ENCODE data around the gene MAP4K1.
"Not testable (repeated sequence)": the region's sequence is repeated elsewhere in the genome, so short reads cannot be mapped to it uniquely, and the experiment has no call there.

MAP4K1 gene

DNA sequence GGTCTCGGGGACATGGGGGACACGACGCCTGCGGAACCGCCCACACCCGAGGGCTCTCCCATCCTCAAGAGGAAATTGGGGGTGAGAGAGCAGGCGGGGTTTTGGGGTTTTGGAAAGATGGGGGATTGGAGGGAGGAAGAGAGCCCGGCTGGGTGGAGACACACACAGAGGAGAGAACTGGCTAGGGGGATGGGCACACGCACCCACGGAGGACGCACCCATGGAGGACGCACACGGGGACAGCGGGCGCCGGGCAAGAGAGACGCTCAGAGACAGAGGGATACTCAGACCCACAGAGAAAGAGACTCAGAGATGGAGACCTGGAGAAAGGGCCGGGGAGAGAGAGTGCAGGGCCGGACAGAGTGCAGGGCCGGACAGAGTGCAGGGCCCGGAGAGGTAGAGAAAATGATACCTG is 52.1 kb downstream of the MAP4K1 start:
- FAIRE-seq: no peak

DNA sequence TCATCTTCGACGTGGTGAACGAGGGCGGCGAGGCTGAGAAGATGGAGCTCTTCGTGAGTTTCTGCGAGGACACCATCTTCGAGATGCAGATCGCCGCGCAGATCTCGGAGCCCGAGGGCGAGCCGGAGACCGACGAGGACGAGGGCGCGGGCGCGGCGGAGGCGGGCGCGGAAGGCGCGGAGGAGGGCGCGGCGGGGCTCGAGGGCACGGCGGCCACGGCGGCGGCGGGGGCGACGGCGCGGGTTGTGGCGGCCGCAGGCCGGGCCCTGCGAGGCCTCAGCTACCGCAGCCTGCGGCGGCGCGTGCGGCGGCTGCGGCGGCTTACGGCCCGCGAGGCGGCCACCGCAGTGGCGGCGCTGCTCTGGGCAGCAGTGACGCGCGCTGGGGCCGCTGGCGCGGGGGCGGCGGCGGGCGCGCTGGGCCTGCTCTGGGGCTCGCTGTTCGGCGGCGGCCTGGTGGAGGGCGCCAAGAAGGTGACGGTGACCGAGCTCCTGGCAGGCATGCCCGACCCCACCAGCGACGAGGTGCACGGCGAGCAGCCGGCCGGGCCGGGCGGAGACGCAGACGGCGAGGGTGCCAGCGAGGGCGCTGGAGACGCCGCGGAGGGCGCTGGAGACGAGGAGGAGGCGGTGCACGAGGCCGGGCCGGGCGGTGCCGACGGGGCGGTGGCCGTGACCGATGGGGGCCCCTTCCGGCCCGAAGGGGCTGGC is 52.6 kb downstream of the MAP4K1 start:
- FAIRE-seq: no peak

DNA sequence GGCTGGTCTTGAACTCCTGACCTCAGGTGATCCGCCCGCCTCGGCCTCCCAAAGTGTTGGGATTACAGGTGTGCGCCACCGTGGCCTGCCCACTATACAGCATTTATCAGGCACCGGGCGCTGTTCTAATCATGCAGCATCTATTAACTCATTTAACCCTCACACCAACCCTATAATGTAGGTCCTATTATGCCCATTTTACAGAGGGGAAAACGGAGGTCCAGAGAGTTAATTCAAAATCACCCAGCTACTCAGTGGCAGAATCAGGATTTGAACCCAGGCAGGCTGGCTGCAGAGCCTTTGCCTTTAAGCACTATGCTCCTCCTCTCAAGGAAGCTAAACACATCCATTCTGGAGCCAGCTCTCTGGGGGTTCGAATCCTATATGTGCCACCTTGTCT is 54.3 kb downstream of the MAP4K1 start:
- FAIRE-seq: no peak

DNA sequence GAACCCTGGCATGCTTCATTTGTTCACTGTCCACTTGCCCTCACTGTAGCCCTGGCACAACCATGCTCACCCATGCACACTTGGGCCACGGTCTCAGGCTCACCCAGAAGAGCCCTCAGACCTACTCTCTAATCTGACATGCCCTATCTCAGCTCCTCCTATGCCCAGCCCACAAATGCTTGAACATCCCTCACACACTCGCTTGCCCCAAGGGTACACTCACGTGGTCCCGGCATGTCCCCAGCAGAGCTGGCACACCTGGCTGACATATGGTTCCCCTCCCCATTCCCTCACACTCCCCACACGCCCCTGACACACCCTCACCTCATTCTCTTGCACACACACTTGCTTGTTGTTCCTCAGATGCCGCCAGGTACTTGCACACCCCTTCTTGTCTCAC is 55.7 kb downstream of the MAP4K1 start:
- FAIRE-seq: no peak

DNA sequence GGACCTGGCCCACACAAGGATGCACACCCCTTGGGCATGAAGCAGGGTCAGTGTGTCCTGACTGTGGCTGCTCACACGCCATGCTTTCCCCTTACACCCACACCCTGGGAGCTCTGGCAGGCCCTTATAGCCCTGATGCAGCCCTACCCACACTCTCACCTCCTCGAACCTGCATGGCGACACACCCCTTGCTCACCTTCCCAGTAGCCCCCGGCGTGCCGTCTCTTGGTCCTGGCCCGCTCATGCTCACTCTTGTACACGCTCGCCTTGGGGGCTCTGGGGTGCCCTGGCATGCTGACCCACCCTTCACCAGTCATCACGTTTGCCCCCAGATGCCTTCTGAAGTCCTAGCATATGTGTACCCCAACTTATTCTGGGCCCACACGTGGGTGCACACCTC is 56.1 kb downstream of the MAP4K1 start:
- no peak for FAIRE-seq

DNA sequence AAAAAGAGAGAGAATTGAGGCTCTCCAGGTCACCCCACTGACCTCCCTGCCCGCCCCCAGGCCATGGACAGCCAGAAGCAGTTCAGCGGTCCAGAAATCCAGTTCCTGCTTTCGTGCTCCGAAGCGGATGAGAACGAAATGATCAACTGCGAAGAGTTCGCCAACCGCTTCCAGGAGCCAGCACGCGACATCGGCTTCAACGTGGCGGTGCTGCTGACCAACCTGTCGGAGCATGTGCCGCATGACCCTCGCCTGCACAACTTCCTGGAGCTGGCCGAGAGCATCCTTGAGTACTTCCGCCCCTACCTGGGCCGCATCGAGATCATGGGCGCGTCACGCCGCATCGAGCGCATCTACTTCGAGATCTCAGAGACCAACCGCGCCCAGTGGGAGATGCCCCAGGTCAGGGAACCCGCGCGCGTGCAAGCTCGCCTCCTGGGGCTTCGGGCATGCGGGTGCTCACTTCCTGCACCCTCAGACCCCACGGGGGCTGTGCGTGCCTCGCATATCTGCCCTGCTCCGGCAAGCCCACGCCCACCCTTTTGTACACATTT is 56.6 kb downstream of the MAP4K1 start:
- no peak for FAIRE-seq

DNA sequence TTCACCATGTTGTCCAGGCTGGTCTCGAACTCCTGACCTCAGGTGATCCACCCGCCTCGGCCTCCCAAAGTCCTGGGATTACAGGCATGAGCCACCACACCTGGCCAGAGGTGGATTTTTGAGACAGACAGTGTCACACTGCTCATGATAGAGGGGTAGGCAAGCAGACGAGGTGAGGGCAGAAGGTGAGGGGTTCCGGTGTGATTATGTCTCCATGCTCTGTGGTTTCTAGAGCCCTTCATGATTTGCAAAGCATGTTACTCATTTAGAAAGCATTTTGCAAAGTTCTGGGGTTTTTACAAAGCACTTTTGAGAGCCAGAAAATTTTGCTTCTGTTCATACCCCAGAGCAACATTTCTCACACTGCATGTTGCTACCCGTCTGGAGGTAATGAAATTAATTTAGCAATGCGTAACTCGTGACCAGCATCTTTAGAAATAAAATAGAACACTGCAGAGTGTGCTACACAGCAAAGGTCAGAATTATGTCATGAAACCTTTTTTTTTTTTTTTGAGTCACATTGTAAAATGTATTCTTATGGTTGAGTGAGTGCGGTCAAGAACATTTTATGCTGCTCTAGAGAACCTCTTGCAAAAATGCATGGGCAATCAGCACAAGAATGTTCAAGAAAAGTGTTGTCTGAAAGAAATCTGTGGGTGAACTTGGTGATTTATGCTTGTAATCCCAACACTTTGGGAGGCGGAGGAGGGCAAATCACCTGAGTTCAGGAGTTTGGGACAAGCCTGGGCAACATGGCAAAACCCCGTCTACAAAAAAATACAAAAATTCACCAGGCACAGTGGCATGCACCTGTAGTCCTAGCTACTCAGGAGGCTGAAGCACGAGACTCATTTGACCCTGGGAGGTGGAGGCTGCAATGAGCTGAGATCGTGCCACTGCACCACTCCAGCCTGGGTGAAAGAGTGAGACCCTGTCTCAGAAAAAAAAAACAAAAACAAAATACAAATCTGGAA is 58.0 kb downstream of the MAP4K1 start:
- no peak for FAIRE-seq

DNA sequence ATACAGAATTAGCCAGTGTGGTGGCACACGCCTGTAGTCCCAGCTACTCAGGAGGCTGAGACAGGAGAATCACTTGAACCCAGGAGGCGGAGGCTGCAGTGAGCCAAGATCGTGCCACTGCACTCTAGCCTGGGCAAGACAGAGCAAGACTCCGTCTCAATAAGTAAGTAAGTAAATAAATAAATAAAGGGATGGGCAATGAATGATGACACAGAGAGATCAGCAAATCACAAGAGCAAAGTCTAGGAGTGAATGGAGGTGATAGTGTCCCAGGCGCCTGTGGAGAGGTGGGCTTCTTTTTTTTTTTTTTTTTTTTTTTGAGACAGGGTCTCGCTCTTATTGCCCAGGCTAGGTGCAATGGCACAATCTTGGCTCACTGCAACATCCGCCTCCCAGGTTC is 58.8 kb downstream of the MAP4K1 start:
- FAIRE-seq: not testable (repeated sequence)

DNA sequence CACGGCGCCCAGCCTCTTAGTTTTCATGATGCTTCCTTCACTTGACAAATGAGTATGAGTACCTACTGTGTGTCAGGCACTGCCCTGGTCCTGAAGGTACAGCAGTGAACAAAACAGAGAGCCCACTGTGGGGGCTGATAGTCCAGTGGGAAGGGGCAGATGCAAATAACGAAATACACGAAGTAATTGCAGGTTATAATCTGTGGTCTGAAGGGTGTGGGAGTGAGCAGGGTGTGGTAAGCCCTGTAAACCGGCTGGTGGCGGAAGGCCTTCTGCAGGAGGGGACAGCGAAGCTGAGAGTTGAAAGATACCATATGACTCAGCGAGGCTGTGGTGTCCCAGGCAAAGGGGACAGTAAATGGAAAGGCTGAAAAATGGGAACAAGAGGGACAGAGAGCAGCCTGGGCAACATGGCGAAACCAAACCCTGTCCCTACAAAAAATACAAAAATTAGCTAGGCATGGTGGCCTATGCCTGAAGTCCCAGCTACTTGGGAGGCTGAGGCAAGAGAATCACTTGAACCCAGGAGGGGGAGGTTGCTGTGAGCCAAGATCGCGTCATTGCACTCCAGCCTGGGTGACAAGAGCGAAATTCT is 60.5 kb downstream of the MAP4K1 start:
- no peak for FAIRE-seq

DNA sequence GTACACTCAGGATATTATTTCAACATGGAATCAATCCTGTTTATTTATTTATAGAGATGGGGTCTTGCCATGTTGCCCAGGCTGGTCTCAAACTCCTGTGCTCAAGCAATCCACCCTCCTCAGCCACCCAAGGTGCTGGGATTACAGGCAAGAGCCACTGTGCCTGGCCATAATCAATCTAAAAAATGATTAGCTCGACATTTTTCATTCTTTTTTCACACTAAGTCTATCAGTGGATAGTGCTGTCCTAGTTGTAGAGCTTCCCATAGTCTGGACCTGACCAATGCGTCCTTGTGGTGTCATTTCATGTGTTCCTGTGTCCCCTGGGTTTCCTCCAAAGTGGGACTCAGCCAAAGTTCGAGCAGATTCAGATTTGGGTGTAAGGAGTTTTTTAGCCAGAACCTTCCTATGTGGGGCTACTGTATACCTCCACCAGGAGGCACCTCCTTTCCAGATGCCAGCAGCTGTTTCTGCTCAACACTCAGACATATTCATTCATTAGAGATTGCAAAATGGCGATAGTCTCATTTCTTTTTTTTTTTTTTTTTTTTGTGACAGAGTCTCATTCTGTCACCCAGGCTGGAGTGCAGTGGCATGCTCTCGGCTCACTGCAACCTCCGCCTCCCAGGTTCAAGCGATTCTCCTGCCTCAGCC is 61.1 kb downstream of the MAP4K1 start:
- no peak for FAIRE-seq

DNA sequence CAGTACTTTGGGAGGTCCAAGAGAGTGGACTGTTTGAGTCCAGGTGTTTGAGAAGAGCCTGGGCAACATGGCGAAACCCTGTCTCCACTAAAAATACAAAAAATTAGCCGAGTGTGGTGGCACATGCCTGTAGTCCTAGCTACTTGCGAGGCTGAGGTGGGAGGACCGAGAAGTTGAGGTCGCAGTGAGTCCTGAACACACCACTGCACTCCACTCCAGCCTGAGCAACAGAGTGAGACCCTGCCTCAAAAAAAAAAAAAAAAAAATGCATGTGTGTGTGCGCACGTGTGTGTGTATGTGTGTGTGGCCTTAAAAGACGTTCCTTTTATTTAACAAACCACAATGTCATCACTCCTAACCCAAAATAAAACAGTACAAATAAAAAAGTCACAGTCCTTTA is 62.6 kb downstream of the MAP4K1 start:
- FAIRE-seq: no peak

DNA sequence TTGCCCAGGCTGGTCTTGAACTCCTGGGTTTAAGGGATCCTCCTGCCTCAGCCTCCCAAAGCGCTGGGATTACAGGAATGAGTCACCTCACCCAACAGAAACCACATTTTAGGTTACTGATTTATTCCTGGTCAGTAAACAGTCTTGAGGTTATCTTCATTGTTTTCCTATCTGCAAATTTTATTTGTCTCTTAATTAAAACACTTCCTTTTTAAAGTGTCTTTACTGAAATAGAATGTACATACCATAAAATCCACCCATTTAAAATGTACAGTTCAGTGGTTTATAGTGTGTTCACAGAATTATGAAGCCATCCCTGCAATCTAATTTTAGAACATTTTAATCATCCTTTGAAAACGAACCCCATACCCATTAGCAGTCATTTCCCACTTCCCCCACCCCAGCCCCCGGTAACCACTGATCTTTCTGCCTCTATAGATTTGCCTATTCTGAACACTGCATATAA is 63.0 kb downstream of the MAP4K1 start:
- no peak for FAIRE-seq

DNA sequence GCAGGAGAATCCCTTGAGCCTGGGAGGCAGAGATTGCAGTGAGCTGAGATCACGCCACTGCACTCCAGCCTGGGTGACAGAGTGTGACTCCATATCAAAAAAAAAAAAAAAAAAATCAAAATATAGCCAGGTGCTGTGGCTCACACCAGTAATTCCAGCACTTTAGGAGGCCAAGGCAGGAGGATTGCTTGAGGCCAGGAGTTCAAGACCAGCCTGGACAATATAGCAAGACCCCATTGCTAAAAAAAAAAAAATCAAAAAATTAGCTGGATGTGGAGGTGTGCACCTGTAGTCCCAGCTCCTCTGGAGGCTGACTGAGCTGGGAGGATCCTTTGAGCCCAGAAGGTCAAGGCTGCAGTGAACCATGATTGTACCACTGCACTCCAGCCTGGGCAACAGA is 64.5 kb downstream of the MAP4K1 start:
- FAIRE-seq: not testable (repeated sequence)

DNA sequence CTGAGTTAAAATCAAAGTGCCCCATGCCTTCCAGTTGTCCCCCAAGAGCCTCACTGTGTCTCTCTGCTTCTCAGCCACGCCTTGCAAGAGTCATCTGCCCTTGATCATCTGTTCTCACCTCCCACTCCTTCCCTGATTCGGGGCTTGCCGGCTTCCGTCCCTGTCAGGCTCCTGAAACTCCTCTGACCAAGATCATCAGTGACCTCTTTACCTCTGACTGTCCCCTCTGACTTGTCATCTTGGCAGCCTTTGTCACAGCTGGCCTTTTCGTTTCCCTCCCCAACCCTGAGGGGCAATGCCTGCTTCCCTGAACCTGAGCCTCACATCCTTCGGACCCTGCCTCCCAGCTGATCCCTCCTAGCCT is 66.3 kb downstream of the MAP4K1 start:
- no peak for FAIRE-seq

DNA sequence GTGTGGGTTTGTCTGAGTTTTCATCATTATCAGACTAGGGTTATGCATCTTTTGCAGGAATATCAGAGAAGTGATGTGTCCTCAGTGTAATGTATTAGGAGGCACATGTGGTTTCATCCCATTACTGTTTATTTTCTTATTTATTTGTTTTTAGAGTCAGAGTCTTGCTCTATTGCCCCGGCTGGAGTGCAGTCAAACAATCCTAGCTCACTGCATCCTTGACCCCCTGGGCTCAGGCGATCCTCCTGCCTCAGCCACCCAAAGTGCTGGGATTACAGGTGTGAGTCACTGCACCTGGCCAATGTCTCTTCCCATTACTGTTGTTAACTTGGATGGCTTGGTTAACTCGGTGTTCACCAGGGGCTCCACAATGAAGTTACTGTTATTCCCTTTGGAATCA is 67.4 kb downstream of the MAP4K1 start:
- FAIRE-seq: no peak

DNA sequence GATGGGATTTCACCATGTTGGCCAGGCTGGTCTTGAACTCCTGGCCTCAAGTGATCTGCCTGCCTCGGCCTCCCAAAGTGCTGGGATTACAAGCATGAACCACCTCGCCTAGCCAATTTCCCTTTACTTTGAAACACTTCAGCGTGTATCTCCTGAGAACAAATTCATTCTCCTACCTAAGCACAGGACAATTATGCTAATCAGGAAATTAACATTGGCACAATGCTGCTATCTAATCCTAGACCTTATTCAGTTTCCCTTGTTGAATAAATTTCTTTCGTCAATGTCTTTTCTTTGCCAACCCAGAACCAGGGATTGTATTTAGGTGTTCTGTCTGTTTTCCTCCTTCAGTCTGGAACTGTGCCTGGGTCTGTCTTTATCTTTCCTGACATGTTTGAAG is 67.8 kb downstream of the MAP4K1 start:
- no peak for FAIRE-seq

DNA sequence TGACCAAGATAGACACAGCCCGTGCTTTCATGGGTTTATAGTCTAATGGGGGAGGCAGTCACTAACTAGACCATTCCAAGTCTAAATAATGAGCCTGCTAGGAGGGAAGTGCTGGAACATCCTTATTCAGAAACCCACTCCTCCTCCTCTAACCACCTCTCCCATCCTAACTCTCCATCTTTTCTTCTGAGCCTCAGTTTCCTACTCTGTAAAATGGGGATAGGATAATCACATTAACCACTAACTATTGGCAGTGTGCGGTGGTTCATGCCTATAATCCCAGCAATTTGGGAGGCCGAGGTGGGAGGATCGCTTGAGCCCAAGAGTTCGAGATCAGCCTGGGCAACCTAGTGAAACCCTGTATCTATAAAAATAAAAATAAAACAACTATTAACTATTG is 68.7 kb downstream of the MAP4K1 start:
- FAIRE-seq: no peak

DNA sequence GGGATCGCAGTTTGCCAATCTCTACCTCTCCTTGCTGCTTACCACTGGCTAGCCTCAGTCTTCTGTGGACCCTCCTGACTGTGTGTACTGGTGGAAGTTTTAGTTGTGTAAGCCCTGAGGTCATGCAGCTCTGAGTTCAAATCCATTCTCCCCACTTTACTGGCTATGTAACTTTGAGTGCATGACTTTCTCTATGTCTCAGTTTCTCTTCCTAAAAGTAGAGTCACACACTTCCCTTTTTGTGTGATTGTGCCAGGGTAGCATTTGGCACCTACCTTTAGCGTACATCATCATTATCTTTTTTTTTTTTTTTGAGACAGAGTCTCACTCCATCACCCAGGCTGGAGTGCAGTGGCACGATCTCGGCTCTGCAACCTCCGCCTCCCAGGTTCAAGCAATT is 70.3 kb downstream of the MAP4K1 start:
- no peak for FAIRE-seq

DNA sequence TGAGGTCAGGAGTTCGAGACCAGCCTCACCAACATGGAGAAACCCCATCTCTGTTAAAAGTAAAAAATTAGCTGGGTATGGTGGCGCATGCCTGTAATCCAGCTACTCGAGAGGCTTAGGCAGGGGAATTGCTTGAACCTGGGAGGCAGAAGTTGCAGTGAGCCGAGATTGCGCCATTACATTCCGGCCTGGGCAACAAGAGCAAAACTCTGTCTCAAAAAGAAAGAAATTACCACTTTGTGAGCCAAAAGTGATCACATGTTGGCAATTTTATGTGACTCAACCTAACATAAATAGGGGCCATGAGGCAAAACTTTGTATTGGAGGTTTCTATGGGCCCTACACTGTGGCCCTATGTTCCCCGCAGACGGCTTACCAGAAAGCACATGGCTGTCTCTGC is 72.2 kb downstream of the MAP4K1 start:
- FAIRE-seq: no peak

DNA sequence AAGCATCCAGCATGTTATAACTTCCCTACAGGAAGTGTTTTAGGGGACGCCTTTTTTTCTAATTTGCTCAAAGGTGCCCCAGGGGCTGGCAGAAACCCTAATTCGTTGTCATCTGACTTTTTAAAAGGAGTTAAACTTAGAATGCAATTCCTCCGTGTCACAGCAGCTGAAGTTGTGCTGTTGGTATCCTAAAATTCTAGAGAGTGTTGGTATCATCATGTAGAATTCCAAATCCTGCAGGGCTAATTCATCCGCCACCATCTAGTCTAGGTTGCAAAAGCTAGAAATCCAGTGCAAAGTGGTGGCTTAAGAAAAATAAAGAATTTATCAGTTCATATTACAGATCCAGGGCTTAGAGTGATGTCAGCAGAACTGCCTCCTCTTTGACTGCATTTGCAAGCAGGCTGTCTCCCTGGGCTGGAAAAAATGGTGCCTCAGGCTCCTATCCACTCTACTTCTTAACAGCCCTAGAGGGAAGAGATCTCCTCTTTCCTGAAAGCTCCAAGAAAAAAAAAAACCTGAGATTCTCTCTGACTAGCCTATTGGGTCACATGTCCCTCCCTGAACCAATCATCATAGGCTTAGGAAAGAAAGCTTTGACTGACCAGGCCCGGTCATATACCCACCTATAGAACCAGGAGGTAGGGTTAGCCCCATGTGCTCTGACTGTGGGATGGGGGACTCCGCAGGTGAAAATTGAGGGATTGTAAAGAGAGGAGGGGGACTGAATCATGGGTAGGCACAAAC is 73.0 kb downstream of the MAP4K1 start:
- FAIRE-seq: no peak

DNA sequence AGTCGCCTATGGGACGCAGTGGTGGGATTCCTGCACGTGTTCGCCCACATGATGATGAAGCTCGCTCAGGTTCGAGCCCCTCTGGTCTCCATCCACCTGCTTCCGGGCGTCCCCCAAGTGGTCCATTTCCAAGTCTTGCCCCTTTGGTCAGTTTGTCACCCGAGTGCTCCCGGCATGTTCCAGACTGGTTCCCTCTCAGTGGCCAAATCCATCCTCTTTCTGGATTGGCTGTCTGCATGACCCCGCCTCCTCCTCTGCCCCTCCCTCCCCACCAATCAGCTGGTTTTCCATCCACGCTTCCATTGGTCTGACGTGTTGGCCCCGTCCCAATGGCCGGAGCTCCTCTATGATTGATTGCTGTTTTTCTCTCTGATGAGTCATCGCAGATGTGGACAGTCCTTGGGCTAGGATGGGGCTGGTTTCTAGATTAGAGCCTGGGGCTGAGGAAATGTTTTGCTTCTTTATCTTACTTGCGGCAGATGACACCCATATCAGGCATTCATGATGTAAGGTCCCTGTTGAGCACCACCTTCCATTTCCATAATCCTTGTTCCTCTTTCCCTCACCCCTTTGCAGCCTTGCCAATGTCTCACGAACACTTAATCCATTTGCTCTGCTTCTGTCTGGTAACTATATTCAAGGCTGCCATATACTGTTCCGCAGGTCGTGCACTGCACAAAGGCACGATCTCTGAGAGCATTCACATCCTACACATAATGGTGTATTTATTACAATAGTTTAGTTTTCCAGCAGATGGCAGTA is 73.8 kb downstream of the MAP4K1 start:
- no peak for FAIRE-seq
